GM19438 (cell line): Measurements from ENCODE around the gene NOS3.
"Not testable (repeated sequence)": the region's sequence is repeated elsewhere in the genome, so short reads cannot be mapped to it uniquely, and the experiment has no call there.

ENCODE experiments used
- ATAC-seq: cut with Tn5 transposase; IDR thresholded peaks from one replicate; pipeline ENCODE4 v1.9.1; 2021; ENCODE audit warnings: low read depth; ENCODE audit not compliant: unreplicated experiment

The NOS3 gene

DNA sequence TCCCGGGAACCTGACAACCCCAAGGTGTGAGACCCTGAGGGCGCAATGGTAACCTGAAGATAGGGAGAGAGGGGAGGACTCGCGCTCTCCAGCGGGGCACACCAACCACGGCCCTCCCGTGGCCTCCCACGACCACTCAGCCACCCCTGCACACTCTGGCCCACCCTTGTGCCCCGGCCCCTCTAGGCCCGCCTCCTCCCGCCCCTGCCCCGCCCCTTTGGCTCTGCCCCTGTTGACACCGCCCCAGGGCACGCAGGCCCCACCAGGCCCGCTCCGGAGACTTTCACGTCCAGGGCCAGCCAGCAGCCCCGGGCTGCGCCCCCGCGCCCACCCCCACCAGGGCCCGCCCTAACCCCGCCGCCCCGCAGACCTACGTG, 22.5 kb downstream of the NOS3 start:
- ATAC-seq, result no peak

DNA sequence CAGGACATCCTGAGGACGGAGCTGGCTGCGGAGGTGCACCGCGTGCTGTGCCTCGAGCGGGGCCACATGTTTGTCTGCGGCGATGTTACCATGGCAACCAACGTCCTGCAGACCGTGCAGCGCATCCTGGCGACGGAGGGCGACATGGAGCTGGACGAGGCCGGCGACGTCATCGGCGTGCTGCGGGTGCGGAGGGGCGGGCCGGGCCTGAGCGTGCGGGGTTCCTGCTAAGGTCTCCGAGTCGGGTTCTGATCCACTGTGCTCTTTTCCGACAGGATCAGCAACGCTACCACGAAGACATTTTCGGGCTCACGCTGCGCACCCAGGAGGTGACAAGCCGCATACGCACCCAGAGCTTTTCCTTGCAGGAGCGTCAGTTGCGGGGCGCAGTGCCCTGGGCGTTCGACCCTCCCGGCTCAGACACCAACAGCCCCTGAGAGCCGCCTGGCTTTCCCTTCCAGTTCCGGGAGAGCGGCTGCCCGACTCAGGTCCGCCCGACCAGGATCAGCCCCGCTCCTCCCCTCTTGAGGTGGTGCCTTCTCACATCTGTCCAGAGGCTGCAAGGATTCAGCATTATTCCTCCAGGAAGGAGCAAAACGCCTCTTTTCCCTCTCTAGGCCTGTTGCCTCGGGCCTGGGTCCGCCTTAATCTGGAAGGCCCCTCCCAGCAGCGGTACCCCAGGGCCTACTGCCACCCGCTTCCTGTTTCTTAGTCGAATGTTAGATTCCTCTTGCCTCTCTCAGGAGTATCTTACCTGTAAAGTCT, 23.1 kb downstream of the NOS3 start:
- no peak for ATAC-seq

DNA sequence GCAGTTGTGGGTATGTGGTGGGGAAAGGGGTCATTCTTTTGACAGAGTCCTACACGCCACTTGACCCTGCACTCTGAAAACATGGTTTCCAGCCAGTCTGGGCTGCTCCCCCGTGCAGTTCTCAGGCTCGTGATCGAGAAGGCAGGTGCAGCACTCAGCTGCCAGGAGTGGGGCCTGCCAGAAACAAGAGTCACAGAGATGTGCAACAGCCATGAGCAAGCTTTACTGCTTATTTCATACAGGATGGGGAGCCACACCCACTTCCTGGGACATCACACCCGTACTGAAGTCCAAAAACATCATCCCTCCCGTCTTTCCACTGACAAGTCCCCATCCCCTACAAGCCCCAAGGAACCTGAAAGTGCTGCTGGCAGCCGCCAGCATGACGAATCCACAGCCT, 24.1 kb downstream of the NOS3 start:
- ATAC-seq, result no peak

DNA sequence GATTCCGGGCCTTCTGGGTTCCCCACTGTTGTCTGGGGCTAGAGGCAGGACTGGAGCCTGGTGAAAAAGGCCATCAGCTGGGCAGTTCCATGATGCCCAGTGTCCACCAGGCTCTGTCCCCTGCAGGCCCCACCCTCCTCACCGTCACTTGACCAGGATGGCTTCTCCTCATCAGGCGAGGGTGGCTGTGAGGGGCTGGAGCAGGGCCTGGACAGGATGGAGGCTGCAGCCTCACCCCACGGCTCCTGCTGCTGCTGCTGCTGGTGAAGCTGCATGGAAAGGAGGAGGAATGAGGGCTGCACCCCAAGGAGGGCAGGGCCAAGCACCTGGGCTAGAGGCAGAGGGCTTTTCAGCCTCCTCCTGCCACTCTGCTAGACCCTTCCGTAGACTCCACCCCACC, 25.1 kb downstream of the NOS3 start:
- no peak for ATAC-seq

DNA sequence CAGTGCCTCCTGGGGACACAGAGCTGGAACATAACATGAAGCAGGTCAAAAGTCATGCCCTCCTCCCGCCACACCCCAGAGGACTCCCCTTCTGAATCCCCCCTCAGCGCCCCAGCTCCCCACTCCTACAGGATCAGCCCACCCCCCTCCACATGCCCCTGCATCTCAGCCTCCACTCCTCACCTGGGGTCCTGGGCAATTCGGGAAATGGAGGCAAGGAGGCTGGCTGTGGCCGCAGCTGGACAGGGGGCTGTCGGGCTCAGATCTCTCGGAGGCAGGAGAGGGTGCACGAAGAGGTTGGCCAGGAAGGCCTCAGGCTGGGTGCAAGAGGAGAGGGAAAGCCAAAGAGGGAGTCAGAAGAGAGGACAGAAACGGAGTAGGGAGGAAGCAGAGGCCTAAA, 25.7 kb downstream of the NOS3 start:
- no peak for ATAC-seq

DNA sequence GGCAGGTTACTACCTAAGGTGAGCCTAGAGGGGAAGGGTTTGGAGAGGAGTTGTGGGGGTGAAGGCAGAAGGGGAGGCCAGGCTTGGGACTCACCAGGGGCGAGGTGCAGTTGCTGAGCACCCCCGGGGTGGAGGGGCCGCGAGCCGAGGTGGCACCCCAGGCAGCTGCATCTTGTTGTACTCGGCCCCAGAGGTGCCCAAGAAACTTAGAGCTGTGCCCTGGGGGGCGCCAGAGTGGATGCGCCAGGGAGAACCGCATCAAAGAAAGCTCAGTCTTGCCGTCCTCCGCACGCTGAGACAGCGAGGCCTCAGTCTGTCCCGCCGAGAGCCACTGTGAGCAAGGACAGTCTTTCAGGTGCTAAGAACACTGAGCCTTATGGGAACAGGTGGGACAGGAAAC, 26.1 kb downstream of the NOS3 start:
- no peak for ATAC-seq

DNA sequence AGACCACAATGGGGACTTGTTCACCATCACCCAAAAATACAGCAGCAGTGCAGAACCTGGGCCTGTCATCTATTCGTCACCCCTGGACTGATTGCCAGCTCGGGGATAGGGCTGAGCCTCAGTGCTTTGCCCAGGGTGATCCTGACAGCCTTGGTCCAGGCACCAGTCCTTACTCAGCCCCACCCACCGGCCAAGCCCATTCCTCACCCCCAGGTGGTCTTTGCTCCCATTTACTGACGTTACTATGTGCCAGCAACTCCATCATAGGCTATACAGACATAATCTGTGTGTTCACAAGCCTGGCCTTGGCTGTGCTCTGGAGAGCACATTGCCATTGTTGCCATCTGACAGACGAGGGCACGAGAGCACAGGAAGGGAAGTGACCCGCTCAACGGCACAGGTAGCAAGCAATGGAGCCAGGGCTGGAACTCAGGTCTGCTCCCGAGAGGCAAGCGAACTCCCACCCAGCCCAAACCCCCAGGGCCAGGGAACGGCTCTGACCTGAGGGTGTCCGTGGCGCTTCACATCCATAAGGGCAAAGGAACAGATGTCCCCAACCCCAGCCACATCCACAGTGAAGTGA, 26.6 kb downstream of the NOS3 start:
- ATAC-seq, result no peak

DNA sequence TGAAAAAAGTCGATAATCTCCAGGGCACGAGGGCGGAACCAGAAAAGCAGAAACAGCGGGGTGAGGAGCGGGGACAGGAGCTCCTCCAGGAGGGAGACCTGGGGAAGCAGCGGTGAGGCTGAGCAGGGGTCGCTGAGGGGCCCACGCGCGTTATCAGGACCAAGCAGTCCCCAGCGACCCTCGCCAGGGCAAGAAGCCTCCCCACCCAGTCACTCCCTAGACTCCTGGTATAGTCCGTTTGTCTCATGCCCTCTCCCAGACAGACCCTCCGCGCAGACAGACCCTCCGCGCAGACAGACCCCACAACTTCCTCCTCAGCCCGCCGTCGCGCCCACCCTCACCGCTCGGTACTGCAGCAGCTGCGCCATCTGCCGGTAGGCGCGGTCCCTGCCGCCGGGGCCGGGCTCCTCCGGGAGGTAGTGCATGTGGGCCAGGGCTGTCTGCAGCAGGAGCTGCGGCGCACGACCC, 27.2 kb downstream of the NOS3 start:
- peak; percentile 54 for ATAC-seq

DNA sequence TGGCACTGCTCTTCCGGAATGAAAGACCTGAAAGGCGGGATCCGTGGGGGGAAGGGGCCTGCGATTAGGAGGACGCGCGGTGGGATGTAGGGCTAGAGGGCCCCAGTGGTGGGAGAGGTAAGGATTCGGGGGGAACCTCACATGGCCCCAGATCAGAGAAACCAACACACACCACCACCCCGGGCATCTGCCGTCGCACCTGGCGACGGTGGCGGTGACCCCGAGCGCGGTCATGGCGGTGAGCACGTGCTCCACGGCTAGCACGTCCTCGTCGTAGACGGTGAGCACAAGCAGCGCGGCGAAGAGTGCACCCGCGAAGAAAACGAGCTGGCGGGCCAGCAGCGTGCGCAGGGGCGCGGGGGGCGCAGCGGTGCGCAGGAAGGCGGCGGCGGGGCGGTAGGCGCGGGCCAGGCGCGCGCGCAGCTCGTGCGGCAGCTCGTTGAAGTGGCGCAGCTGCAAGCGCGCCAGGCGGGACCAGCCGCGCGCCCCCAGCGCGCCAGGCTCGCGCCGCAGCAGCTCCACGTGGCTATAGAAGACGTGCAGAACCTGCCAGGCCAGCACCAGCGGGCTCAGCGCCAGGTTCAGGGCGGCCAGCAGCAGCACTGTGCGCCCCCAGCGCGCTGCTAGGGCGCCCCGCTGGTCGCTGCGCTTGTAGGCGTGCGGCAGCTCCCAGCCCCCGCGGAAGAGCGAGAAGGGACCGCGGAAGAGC, 27.8 kb downstream of the NOS3 start:
- ATAC-seq, result peak; percentile 10

DNA sequence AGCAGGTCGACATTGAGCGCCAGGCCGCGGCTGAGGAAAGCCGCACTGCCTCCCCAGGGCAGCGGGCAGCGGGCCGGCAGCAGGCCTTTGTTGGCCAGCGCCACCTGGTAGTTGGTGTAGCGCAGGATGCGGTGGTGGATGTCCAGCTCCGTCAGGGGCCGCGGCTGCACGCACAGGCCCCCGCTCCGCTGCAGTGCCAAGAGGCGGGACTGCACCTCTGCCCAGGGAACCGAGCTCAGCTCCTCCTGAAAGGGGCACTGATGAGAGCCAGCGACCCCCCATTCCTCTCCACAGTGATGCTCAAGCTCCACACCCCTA, 28.3 kb downstream of the NOS3 start:
- no peak for ATAC-seq

DNA sequence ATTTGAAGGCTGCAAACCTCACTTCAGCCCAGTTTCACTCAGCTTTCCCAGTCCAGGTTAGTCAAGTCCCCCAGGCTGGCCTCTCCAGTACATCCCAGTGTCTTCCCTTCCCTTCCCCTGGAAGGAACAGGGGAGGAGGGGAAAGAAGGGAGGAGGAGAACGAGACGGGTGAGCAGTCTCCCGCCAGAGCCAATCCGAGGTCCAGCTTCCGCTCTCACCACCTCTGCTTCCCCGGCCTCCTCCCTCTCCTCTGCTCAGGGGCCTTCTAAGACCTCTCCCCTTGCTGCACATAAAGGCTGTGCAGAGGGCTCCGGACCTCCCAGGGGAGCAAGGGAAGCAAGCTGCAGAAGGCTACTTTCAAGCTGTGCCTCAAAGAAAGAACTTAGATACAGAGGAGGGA, 29.4 kb downstream of the NOS3 start:
- no peak for ATAC-seq

DNA sequence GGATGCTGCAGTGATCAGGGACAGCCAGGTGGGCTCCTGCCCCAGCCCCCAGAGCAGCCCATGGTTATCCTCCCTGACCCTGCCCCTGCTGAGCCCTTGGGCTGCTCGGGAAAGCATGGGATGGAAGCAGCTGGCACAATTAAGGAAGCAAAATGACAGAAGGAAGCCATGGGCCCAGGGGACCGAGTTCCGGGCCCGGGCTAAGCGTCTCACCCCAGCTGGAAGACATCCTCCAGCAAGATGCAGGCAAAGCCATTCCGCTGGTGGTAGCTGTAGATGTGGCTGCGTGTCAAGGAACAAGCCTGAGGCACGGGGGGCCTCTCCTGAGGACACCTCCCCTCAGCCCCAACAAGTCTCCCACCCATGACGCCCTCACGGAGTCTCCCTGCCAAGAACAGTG, 32.4 kb downstream of the NOS3 start:
- ATAC-seq, result no peak

DNA sequence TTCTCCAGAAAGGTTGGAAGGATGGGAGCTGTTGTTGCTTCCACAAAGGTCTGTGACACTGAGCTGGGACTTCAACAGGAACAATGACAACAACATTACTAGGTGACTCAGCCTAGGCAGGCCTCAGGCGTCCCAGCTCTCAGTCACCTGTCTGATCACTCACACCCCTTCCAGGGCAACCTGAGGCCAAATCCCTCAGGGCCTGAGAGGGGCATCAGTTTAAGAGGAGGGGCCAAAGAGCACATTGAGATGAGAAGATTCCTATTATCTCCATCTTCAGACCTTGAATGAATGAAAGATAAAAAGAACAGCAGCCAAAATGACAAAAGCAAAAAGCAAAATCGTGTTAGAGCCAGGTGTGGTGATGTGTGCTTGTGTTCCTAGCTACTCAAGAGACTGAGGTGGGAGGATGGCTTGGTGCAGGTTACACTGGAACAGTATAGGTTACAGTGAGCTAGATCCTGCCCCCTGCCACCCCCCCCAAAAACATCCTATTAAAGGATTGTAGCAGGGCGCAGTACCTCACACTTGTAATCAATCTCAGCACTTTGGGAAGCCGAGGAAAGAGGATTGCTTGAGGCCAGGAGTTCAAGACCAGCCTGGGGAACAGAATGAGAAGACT, 33.7 kb downstream of the NOS3 start, which contains the start of gene ATG9B:
Gene ATG9B, minus strand, starts transcription at position 60 of the 622 bp plus-strand sequence. CDS start 71 bp downstream, outside the sequence.
- ATAC-seq, result no peak

DNA sequence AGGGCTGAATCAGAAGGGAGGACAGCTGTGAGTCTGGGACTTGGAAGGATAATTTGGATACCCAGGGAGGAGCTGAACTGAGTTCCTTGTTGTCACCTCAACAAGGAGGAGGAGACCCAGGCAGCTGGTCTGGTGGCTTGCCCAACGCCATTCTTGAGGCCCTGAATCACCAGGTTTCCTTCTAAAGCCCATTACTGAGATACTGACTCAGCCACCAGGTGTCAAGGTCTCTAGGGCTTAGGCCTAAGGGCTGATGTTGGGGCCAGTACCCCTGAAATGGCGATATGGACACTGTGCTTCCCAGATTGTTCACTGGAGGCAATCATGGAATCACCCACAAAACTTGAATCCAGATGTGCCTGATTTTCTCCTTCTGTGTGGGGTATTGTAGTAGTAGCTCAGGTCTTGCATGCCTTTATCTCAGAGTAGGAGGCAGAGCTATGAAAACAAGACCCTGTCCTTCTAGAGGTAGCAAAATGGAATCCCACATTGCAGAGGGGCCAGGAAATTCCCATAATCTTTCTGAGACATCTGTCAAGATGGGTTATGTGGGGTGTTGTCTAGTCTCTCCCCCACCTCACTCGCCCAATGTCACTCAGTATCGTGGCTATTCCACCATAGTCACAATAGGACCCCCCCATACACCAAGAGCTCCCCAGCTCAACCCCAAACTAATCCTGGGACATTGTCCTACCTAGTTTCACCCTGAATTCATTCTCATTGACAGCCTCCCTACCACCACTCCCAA, 35.3 kb downstream of the NOS3 start:
- no peak for ATAC-seq

DNA sequence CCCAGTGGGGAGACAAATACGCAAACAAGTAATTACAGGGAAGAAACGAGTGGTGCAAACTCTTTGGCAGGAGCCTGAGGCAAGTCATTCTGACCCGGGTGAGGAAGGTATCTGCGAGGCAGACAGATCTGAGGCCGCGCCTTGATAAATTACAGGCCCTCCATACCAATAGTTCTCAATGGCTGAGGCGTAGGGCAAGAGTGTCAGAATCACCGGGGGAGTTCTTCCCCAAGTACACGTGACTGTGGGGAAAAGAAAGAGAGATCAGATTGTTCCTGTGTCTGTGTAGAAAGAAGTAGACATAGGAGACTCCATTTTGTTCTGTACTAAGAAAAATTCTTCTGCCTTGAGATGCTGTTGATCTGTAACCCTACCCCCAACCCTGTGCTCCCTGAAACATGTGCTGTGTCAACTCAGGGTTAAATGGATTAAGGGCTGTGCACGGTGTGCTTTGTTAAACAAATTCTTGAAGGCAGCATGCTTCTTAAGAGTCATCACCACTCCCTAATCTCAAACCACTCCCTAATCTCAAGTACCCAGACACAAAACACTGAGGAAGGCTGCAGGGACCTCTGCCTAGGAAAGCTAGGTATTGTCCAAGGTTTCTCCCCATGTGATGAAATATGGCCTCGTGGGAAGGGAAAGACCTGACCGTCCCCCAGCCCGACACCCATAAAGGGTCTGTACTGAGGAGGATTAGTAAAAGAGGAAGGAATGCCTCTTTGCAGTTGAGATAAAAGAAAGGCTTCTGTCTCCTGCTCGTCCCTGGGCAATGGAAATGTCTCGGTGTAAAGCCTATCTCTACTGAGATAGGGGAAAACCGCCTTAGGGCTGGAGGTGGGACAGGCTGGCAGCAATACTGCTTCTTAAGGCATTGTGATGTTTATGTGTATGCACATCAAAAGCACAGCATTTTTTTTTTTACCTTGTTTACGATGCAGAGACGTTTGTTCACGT, 36.2 kb downstream of the NOS3 start:
- not testable (repeated sequence) for ATAC-seq

DNA sequence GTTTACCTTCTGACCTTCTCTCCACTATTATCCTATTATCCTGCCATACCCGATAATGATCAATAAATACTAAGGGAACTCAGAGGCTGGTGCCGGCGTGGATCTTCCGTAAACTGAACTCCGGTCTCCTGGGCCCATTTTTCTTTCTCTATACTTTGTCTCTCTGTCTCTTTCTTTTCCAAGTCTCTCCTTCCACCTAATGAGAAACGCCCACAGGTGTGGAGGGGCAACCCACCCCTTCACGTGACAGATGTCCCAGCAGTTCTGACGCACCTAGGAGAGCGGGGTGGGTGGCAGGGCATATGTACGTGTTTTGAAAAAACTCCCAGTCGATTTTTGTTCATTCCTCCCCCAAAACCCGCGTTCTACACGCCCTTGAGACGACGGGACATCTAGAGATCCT, 36.9 kb downstream of the NOS3 start:
- peak; percentile 13 for ATAC-seq

DNA sequence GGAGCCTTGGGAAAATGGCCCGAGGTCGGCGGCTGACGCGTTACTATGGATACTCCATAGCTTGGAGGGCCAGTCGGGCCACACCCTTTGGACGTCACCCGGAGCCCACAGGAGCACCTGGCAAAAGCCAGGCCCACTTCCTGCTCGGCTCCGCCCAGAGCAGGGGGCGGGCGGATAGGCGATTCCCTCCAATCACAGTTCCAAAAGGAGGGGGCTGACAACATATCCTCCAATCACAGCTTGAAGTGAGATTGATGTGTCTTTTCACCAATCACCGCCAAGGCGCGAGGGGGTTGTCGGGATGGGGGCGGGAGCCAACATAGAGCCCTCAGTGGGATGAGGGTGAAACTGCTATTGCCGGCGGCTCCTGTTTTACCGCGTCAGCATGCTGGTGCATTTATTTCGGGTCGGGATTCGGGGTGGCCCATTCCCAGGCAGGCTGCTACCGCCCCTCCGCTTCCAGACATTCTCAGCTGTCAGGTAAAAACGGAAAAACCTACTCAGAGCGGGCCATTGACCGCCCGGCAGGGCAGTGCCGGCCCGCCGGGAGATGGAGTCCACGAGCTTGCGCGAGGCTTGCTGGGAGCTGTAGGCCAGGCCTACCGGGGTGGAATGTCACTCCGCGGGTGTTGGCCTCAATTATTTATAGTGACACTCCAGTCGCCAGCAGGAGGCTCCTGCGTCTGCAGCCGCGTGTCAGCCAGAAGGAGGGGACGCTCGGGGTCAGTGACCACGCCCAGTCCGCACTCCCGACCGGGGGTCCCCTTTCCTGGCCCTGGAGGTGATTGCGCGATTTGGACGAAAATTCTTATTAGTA, 37.5 kb downstream of the NOS3 start, which contains the start of gene ABCB8:
Gene ABCB8, plus strand, starts transcription at position 320 of the 817 bp plus-strand sequence. Its CDS starts 66 bp downstream, at position 386.
- peak; percentile 96 for ATAC-seq

DNA sequence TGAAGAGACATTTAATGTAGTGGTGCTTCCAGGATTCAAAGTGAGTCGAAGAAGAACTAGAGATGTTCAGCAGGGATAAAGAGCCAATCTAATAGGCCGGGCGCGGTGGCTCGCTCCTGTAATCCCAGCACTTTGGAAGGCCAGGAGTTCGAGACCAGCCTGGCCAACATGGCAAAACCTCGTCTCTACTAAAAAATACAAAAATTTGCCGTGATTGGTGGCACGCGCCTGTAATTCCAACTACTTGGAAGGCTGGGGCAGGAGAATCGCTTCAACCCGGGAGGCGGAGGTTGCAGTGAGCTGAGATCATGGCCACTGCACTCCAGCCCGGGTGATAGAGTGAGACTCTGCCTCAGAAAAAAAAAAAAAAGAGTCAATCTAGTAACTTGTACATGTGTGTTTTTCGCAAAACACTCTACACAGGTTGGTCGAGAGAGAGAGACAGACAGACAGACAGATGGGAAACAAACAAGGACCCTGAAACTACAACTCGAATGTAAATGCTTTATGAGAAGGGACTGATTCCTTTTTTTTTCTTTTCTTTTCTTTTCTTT, 38.2 kb downstream of the NOS3 start:
- ATAC-seq, result no peak
